Glutamatergic neuron (in vitro differentiated cells): ENCODE data around the gene PCDHGA1. TPM values are rescaled to one million over a fixed set of nuclear protein-coding genes. Genes with fewer than 3 reads are reported as not detected.

Experiments used
- DNase-seq: peaks from one replicate; pipeline ENCODE4 v3.0.0; 2022
- H3K27ac Mint-ChIP-seq: one replicate; pipeline ENCODE4 v1.8.0; 2020; ENCODE audit warnings: mild to moderate bottlenecking, mixed read lengths, inconsistent platforms; ENCODE audit not compliant: unreplicated experiment
- H3K27me3 Mint-ChIP-seq: one replicate; pipeline ENCODE4 v1.8.0; 2020; ENCODE audit warnings: mild to moderate bottlenecking, moderate library complexity, mixed read lengths, inconsistent platforms; ENCODE audit not compliant: unreplicated experiment
- H3K36me3 Mint-ChIP-seq: one replicate; pipeline ENCODE4 v1.8.0; 2020; ENCODE audit warnings: mild to moderate bottlenecking, mixed read lengths, inconsistent platforms; ENCODE audit not compliant: unreplicated experiment
- H3K4me1 Mint-ChIP-seq: one replicate; pipeline ENCODE4 v1.8.0; 2020; ENCODE audit warnings: mild to moderate bottlenecking, low read depth, mixed read lengths, inconsistent platforms; ENCODE audit not compliant: unreplicated experiment
- H3K4me3 Mint-ChIP-seq: one replicate; pipeline ENCODE4 v1.8.0; 2020; ENCODE audit warnings: mild to moderate bottlenecking, mixed read lengths, inconsistent platforms; ENCODE audit not compliant: unreplicated experiment
- H3K9me3 Mint-ChIP-seq: one replicate; pipeline ENCODE4 v1.8.0; 2020; ENCODE audit warnings: mild to moderate bottlenecking, moderate library complexity, mixed read lengths, inconsistent platforms; ENCODE audit not compliant: unreplicated experiment
- CTCF ChIP-seq: fragments of 200-600 bp; sonication (generic); IDR thresholded peaks from one replicate; pipeline ENCODE4 v1.5.0; 2021; ENCODE audit not compliant: partially characterized antibody, unreplicated experiment
- total RNA-seq: library from RNA; stranded (reverse); fragmentation: NEBNext Ultra II Directional; extraction: Animal tissue kit (Norgen Biotek cat#: 25700); gene quantifications from one replicate; pipeline ENCODE4 v1.2.1, GENCODE V29; 2021; ENCODE audit not compliant: unreplicated experiment

Gene PCDHGA1
- total RNA-seq, 1 donor from 2014 or later: 4.6 TPM

GRCh38 chr5:141356950-141357349 lies 26.6 kb downstream of the PCDHGA1 start:
- Mint-ChIP-seq H3K36me3 (peaks cover 55% of the 10 kb centered on the region), H3K4me1 (no peaks in the 10 kb centered on the region), H3K9me3 (peaks cover 34% of the 10 kb centered on the region), H3K27me3 (peaks cover 20% of the 10 kb centered on the region), H3K27ac (no peak overlapping the region), H3K4me3 (no peak overlapping the region)
- no peak for TF ChIP-seq CTCF
- no peak for DNase-seq

- peaks cover 14% of the 10 kb centered on the region for H3K27me3 Mint-ChIP-seq
- peaks cover 56% of the 10 kb centered on the region for H3K36me3 Mint-ChIP-seq
- H3K4me3 Mint-ChIP-seq: no peak within 1 kb of the TSS
- H3K4me1 Mint-ChIP-seq: no peaks in the 10 kb centered on the region
- peaks cover 34% of the 10 kb centered on the region for H3K9me3 Mint-ChIP-seq
- no peak for DNase-seq
- TF ChIP-seq CTCF: no peak
- H3K27ac Mint-ChIP-seq: no peak within 1 kb of the TSS
These were observed 29.6 kb downstream of the PCDHGA1 start, which contains the start of gene PCDHGB2 for GRCh38 chr5:141359790-141360426. Gene PCDHGB2, plus strand, starts transcription at chr5:141359994. Its CDS starts 142 bp downstream, at chr5:141360136.

- peaks cover 38% of the 10 kb centered on the region for H3K9me3 Mint-ChIP-seq
- no peak for TF ChIP-seq CTCF
- H3K27ac Mint-ChIP-seq: no peak overlapping the region
- no peaks in the 10 kb centered on the region for H3K4me1 Mint-ChIP-seq
- no peak overlapping the region for H3K4me3 Mint-ChIP-seq
- H3K36me3 Mint-ChIP-seq: peaks cover 59% of the 10 kb centered on the region
- H3K27me3 Mint-ChIP-seq: peaks cover 14% of the 10 kb centered on the region
- no peak for DNase-seq
These were observed 30.4 kb downstream of the PCDHGA1 start for GRCh38 chr5:141360685-141361084.

GRCh38 chr5:141362719-141363118 lies 32.4 kb downstream of the PCDHGA1 start:
- TF ChIP-seq CTCF: no peak
- Mint-ChIP-seq H3K9me3 (peaks cover 32% of the 10 kb centered on the region), H3K36me3 (peaks cover 50% of the 10 kb centered on the region), H3K27me3 (peaks cover 12% of the 10 kb centered on the region), H3K4me3 (no peak overlapping the region), H3K27ac (no peak overlapping the region), H3K4me1 (no peaks in the 10 kb centered on the region)
- DNase-seq: no peak

- H3K27me3 Mint-ChIP-seq: peaks cover 12% of the 10 kb centered on the region
- no peaks in the 10 kb centered on the region for H3K4me1 Mint-ChIP-seq
- peaks cover 46% of the 10 kb centered on the region for H3K36me3 Mint-ChIP-seq
- no peak within 1 kb of the TSS for H3K4me3 Mint-ChIP-seq
- TF ChIP-seq CTCF: no peak
- H3K27ac Mint-ChIP-seq: no peak within 1 kb of the TSS
- H3K9me3 Mint-ChIP-seq: peaks cover 32% of the 10 kb centered on the region
- no peak for DNase-seq
These were observed 33.8 kb downstream of the PCDHGA1 start, which contains the start of gene PCDHGA5 for GRCh38 chr5:141363952-141364660. Gene PCDHGA5, plus strand, starts transcription at chr5:141364162. Its CDS starts 169 bp downstream, at chr5:141364331.
